ENCODE results near the gene MRPL34. TPM values are rescaled to one million over a fixed set of nuclear protein-coding genes. Genes with fewer than 3 reads are reported as not detected.
A peak's percentile ranks its signal among the peaks of the same experiment; 100 is the strongest.

The MRPL34 gene
- total and polyA plus RNA-seq, 9 of the 15 experiments (the other 6 are each of a cell fraction or from before 2014, with no cell fraction given), result 11.5 to 256 (median 72.5) TPM

DNA sequence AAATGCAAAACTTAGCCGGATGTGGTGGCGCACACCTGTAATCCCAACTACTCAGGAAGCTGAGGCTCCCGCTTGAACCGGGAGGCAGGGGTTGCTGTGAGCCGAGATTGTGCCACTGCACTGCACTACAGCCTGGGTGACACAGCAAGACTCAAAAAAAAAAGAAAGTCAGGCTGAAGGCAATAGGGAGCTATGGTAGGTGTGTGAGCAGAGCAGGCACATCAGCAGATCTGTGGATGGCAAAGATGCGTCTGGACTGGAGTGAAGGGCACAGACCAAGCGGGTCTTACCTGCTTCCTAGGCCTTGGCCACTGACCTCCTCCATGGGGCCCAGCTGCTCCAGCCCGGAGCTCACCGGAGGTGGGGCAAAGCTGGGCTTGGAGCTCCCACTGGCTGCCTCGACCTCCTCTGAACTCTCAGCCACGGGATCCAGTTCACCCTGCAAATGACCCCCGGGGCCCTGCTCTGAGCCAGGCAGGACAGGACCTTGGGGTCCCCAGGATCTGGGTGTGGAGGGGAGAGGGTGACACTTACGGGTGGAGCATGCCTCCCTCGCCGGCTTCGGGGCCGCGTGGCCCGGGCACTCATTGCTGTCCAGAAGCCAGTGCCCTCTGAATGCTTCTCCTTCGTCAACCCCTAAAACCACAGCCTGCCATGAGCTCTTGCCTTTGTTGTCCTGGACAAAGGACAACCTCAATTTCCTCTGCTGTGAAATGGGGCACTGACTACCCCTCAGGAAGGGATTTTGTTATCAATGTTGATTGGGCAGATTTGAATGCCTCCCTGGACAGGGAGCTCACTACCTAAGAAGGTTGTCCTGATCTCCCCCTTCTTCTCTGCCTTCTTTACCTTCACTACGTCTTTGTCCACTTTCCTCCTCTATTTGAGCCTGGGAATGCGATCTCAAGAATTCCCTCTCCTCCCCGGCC is 41.7 kb upstream of the MRPL34 start:
- Histone ChIP-seq H3K4me2 (ENCODE audit: insufficient read depth, low read length) (no peak overlapping the region), H4K20me1 (replicated peaks; ENCODE audit: control insufficient read depth, insufficient read depth, low read length) (no peaks in the 10 kb centered on the region), H3K9me3 (replicated peaks; ENCODE audit: control insufficient read depth, insufficient read depth, low read depth, low read length) (no peaks in the 10 kb centered on the region), H3K4me1 (replicated peaks in 1 of 2; ENCODE audit: control insufficient read depth in 2 of 2, insufficient read depth in 2 of 2, low read length in 2 of 2) (peaks cover 3 to 25% of the 10 kb centered on the region in 2 experiments; a peak in 3 of 5 replicates), H3K9me1 (ENCODE audit: control insufficient read depth, insufficient read depth, low read length) (no peaks in the 10 kb centered on the region), H3K79me2 (ENCODE audit: control insufficient read depth, insufficient read depth, low read length) (peaks cover 17% of the 10 kb centered on the region), H3K9ac (ENCODE audit: insufficient read depth in 1 of 2, low read depth in 2 of 2, low read length in 2 of 2) (peak overlapping the region in 1 of 2 experiments; percentile 67; a peak in 2 of 4 replicates), H3K27me3 (ENCODE audit: control insufficient read depth in 2 of 2, insufficient read depth in 2 of 2, low read length in 2 of 2) (no peaks in the 10 kb centered on the region), H2AFZ (ENCODE audit: low read depth, low read length) (peak overlapping the region; percentile 74), H3K27ac (ENCODE audit: extremely low read depth, low read depth, low read length) (no peak overlapping the region), H3K36me3 (ENCODE audit: control insufficient read depth, insufficient read depth, low read length) (peaks cover 4% of the 10 kb centered on the region; the same call in 1 of the 3 replicates), H3K4me3 (no peak overlapping the region)
- BruUV-seq (replicated peaks), result no TSS peak
- FAIRE-seq (no peak), DNase-seq (ENCODE audit: extremely low read depth in 1 of 4, low spot score in 3 of 4) (no peak), ATAC-seq (no peak)
- ChIA-PET POLR2A (interaction anchor here (0.6 to 1.0 kb wide), 5 partner anchors 15 to 449 kb away, joined by 3 read pairs; partner anchors contain the start of gene USE1), CTCF (ENCODE audit: low intra/inter-chr PET ratio) (no interaction called here)
- 76% methylated on average over 19 of the region's 23 CpGs for WGBS (ENCODE audit: insufficient coverage, low coverage, missing lambda C conversion rate)
- intact Hi-C loops (cut with micrococcal nuclease), result no loop called here
- in situ Hi-C loops (cut with MboI), result no loop called here
- TF ChIP-seq BCOR (IDR thresholded peaks at IDR 0.05) (peak; percentile 94), SMAD4 (CRISPR knock-in tag; conservative IDR thresholded peaks at IDR 0.05) (no peak), ZNF707 (CRISPR knock-in tag; conservative IDR thresholded peaks at IDR 0.05) (no peak), RBM25 (IDR thresholded peaks at IDR 0.05; ENCODE audit: low read depth, low read length, severe bottlenecking) (peak; percentile 82), ZFP36 (IDR thresholded peaks at IDR 0.05; ENCODE audit: low read depth, low read length, partially characterized antibody) (peak; percentile 85), ZNF12 (CRISPR knock-in tag; IDR thresholded peaks at IDR 0.05) (no peak), TCF7L2 (IDR thresholded peaks at IDR 0.05; ENCODE audit: low read depth, low read length) (no peak), PML (IDR thresholded peaks at IDR 0.05; ENCODE audit: low read length) (no peak), ZNF184 (CRISPR knock-in tag; IDR thresholded peaks at IDR 0.05) (no peak), KDM1A (IDR thresholded peaks at IDR 0.05) (peak; percentile 61 to 66; a peak in 3 of 4 replicates), ZNF232 (CRISPR knock-in tag; IDR thresholded peaks at IDR 0.05) (no peak), DACH1 (IDR thresholded peaks at IDR 0.05; ENCODE audit: partially characterized antibody) (no peak), BHLHE40 (IDR thresholded peaks at IDR 0.05; ENCODE audit: low read length) (no peak), PTBP1 (IDR thresholded peaks at IDR 0.05; ENCODE audit: low read depth, low read length) (0 out of 2 replicates have a peak, but pooled peaks have one; percentile 74), ZNF124 (CRISPR knock-in tag; IDR thresholded peaks at IDR 0.05) (no peak), HNRNPLL (IDR thresholded peaks at IDR 0.05; ENCODE audit: low read depth, low read length, poor library complexity, severe bottlenecking) (no peak), OTX1 (CRISPR knock-in tag; IDR thresholded peaks at IDR 0.05) (no peak), CBFA2T2 (conservative IDR thresholded peaks at IDR 0.05) (no peak)
- TF ChIP-seq, protein P1, sequence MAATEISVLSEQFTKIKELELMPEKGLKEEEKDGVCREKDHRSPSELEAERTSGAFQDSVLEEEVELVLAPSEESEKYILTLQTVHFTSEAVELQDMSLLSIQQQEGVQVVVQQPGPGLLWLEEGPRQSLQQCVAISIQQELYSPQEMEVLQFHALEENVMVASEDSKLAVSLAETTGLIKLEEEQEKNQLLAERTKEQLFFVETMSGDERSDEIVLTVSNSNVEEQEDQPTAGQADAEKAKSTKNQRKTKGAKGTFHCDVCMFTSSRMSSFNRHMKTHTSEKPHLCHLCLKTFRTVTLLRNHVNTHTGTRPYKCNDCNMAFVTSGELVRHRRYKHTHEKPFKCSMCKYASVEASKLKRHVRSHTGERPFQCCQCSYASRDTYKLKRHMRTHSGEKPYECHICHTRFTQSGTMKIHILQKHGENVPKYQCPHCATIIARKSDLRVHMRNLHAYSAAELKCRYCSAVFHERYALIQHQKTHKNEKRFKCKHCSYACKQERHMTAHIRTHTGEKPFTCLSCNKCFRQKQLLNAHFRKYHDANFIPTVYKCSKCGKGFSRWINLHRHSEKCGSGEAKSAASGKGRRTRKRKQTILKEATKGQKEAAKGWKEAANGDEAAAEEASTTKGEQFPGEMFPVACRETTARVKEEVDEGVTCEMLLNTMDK (IDR thresholded peaks at IDR 0.05; ENCODE audit: borderline replicate concordance, insufficient read depth, low read depth, low read length, poor library complexity, severe bottlenecking), result no peak
- TF ChIP-seq, protein P2, sequence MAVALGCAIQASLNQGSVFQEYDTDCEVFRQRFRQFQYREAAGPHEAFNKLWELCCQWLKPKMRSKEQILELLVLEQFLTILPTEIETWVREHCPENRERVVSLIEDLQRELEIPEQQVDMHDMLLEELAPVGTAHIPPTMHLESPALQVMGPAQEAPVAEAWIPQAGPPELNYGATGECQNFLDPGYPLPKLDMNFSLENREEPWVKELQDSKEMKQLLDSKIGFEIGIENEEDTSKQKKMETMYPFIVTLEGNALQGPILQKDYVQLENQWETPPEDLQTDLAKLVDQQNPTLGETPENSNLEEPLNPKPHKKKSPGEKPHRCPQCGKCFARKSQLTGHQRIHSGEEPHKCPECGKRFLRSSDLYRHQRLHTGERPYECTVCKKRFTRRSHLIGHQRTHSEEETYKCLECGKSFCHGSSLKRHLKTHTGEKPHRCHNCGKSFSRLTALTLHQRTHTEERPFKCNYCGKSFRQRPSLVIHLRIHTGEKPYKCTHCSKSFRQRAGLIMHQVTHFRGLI (CRISPR knock-in tag; IDR thresholded peaks at IDR 0.05), result no peak

Data from K562 (cell line).